Mammary epithelial cell (primary cell): Measurements from ENCODE around the gene FGF5.

Experiments
- CTCF ChIP-seq, 2 donors: IDR thresholded peaks in 1 of 2; conservative IDR thresholded peaks in 1 of 2; 2 replicates each; pipeline ENCODE4 v1.5.1; 2011 to 2012; ENCODE audit warnings: inconsistent platforms in 2 of 2, low read length in 2 of 2, mild to moderate bottlenecking in 2 of 2, control low read depth in 1 of 2, low read depth in 1 of 2; ENCODE audit not compliant: insufficient read depth in 1 of 2; ENCODE audit errors: extremely low read depth in 1 of 2
- EZH2 ChIP-seq: IDR thresholded peaks from 2 replicates; pipeline ENCODE4 v1.6.1; 2012; ENCODE audit warnings: low read length, inconsistent platforms, borderline replicate concordance

- TF ChIP-seq CTCF (conservative IDR thresholded peaks at IDR 0.05 in 1 of 2, IDR thresholded peaks at IDR 0.05 in 1 of 2; ENCODE audit: extremely low read depth in 1 of 2, insufficient read depth in 1 of 2, low read depth in 1 of 2, low read length in 2 of 2) (no peak), EZH2 (no peak)
These were observed 68.7 kb downstream of the FGF5 start for GRCh38 chr4:80335226-80335553.
